Endothelial cell of umbilical vein (primary cell): ENCODE measurements around the gene MFN2.

Experiments used
- CTCF ChIP-seq, 2 donors: IDR thresholded peaks; 1 replicate in 1 of 2; 2 replicates in 1 of 2; pipeline ENCODE4 v1.5.1; 2011; ENCODE audit warnings: low read length in 2 of 2, mild to moderate bottlenecking in 2 of 2, moderate library complexity in 2 of 2, control low read depth in 1 of 2, inconsistent platforms in 1 of 2, low read depth in 1 of 2; ENCODE audit not compliant: insufficient read depth in 1 of 2; ENCODE audit errors: extremely low read depth in 1 of 2
- POLR2A ChIP-seq: IDR thresholded peaks from 2 replicates; pipeline ENCODE4 v1.6.1; 2012; ENCODE audit warnings: low read depth, mild to moderate bottlenecking, control low read depth, low read length
- POLR2AphosphoS5 ChIP-seq: IDR thresholded peaks from 2 replicates; pipeline ENCODE4 v1.6.1; 2012; ENCODE audit warnings: low read depth, mild to moderate bottlenecking, control low read depth, low read length, moderate library complexity; ENCODE audit not compliant: insufficient read depth

- TF ChIP-seq POLR2A (no peak), CTCF (IDR thresholded peaks at IDR 0.05; ENCODE audit: extremely low read depth in 1 of 2, insufficient read depth in 1 of 2, low read depth in 1 of 2, low read length in 2 of 2) (no peak), POLR2AphosphoS5 (no peak)
These were observed 11.9 kb downstream of the MFN2 start for GRCh38 chr1:11991969-11992676.
